Hepatocyte (in vitro differentiated cells): ENCODE measurements around the gene TMEM131. TPM values are rescaled to one million over a fixed set of nuclear protein-coding genes. Genes with fewer than 3 reads are reported as not detected.
"Not testable (repeated sequence)": the region's sequence is repeated elsewhere in the genome, so short reads cannot be mapped to it uniquely, and the experiment has no call there.

Experiments used
- DNase-seq: peaks from one replicate; pipeline ENCODE4 v3.0.0-alpha.2; 2016; ENCODE audit warnings: low spot score
- H2AFZ ChIP-seq: fragments of 200-600 bp; sonication (generic); 2 replicates; pipeline ENCODE4 v1.6.0; 2016; ENCODE audit warnings: antibody characterized with exemption, mild to moderate bottlenecking
- H3K27ac ChIP-seq: fragments of 200-600 bp; sonication (generic); 2 replicates; pipeline ENCODE4 v1.5.1; 2016; ENCODE audit warnings: mild to moderate bottlenecking
- H3K27me3 ChIP-seq: fragments of 200-600 bp; sonication (generic); 2 replicates; pipeline ENCODE4 v1.6.1; 2016
- H3K36me3 ChIP-seq: fragments of 200-600 bp; sonication (generic); replicated peaks from 2 replicates; pipeline ENCODE4 v1.5.1; 2016; ENCODE audit warnings: low read depth; ENCODE audit not compliant: insufficient read depth
- H3K4me1 ChIP-seq: fragments of 200-600 bp; sonication (generic); 2 replicates; pipeline ENCODE4 v1.5.1; 2016; ENCODE audit warnings: mild to moderate bottlenecking, moderate library complexity; ENCODE audit not compliant: insufficient read depth
- H3K4me2 ChIP-seq: fragments of 200-600 bp; sonication (generic); 2 replicates; pipeline ENCODE4 v1.6.0; 2016
- H3K4me3 ChIP-seq: fragments of 200-600 bp; sonication (generic); 2 replicates; pipeline ENCODE4 v1.5.1; 2016; ENCODE audit warnings: mild to moderate bottlenecking
- H3K79me2 ChIP-seq: fragments of 200-600 bp; sonication (generic); 2 replicates; pipeline ENCODE4 v1.6.0; 2017; ENCODE audit warnings: mild to moderate bottlenecking
- H3K9me2 ChIP-seq: fragments of 200-600 bp; sonication (generic); replicated peaks from 2 replicates; pipeline ENCODE4 v1.6.0; 2017; ENCODE audit warnings: mild to moderate bottlenecking; ENCODE audit not compliant: insufficient read depth
- H3K9me3 ChIP-seq: fragments of 200-600 bp; sonication (generic); 2 replicates; pipeline ENCODE4 v1.5.1; 2016; ENCODE audit warnings: low read depth, mild to moderate bottlenecking
- H4K20me1 ChIP-seq: fragments of 200-600 bp; sonication (generic); 2 replicates; pipeline ENCODE4 v1.6.0; 2016; ENCODE audit warnings: mild to moderate bottlenecking; ENCODE audit not compliant: insufficient read depth, poor library complexity, severe bottlenecking
- EZH2 ChIP-seq: fragments of 200-600 bp; sonication (generic); IDR thresholded peaks from 2 replicates; pipeline ENCODE4 v1.6.1; 2016; ENCODE audit warnings: antibody characterized with exemption, mild to moderate bottlenecking, borderline replicate concordance
- EZH2phosphoT487 ChIP-seq: fragments of 200-600 bp; sonication (generic); IDR thresholded peaks from one replicate; pipeline ENCODE4 v1.6.1; 2018; ENCODE audit warnings: antibody characterized with exemption, mild to moderate bottlenecking, low read depth, moderate library complexity; ENCODE audit not compliant: unreplicated experiment, severe bottlenecking
- WGBS: methylation state at CpG from one replicate; pipeline ENCODE4 v1.1.6; 2016; ENCODE audit warnings: low lambda C conversion rate; ENCODE audit errors: missing lambda C conversion rate; 5-methylcytosine and 5-hydroxymethylcytosine counted together
- polyA plus RNA-seq: library from polyadenylated mRNA; unstranded; fragments of >200 nt; fragmentation: Nextera tagmentation; extraction: Ambion mirVana; gene quantifications from 2 replicates; pipeline ENCODE4 v1.2.1, GENCODE V29; 2016
- total RNA-seq: library from RNA; depleted of rRNA; stranded (reverse); fragments of >200 nt; gene quantifications from 2 replicates; pipeline ENCODE4 v1.2.3, GENCODE V29; 2014
- TF ChIP-seq, protein P1 (sequence below): fragments of 200-600 bp; sonication (generic); IDR thresholded peaks from 2 replicates; pipeline ENCODE4 v1.5.1; 2016; ENCODE audit warnings: antibody characterized with exemption, mild to moderate bottlenecking; ENCODE audit not compliant: poor library complexity

The TMEM131 gene
- total and polyA plus RNA-seq, 2 experiments from 2014 or later: 17.5 to 42.1 TPM

DNA sequence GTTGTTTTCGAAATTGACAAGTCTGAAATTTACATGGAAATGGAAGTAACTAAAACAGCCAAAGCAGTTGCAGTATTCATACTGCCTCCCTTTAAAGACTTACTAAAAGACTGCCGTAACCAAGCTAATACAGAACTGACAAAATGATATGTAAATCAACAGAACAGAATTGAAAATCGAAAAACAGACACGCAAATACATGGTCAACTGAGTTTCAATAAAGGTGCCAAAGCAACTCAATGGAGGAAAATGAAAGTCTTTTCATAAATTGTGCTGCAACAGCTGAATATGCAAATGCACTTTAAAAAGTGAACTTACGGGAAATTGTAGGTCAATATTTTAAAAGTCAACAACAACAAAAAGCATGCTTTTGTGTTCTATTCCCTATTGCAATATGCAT, 34.2 kb downstream of the TMEM131 start:
- no peak for DNase-seq
- Histone ChIP-seq H3K9me2 (no peaks in the 10 kb centered on the region), H3K4me3 (no peak overlapping the region), H3K27ac (no peak overlapping the region), H3K9me3 (no peaks in the 10 kb centered on the region), H4K20me1 (peaks cover 28% of the 10 kb centered on the region), H3K79me2 (peaks cover 98% of the 10 kb centered on the region), H2AFZ (no peak overlapping the region), H3K4me1 (no peaks in the 10 kb centered on the region), H3K27me3 (no peaks in the 10 kb centered on the region), H3K4me2 (no peak overlapping the region), H3K36me3 (no peaks in the 10 kb centered on the region)
- TF ChIP-seq EZH2 (no peak), EZH2phosphoT487 (no peak)
- TF ChIP-seq, protein P1, sequence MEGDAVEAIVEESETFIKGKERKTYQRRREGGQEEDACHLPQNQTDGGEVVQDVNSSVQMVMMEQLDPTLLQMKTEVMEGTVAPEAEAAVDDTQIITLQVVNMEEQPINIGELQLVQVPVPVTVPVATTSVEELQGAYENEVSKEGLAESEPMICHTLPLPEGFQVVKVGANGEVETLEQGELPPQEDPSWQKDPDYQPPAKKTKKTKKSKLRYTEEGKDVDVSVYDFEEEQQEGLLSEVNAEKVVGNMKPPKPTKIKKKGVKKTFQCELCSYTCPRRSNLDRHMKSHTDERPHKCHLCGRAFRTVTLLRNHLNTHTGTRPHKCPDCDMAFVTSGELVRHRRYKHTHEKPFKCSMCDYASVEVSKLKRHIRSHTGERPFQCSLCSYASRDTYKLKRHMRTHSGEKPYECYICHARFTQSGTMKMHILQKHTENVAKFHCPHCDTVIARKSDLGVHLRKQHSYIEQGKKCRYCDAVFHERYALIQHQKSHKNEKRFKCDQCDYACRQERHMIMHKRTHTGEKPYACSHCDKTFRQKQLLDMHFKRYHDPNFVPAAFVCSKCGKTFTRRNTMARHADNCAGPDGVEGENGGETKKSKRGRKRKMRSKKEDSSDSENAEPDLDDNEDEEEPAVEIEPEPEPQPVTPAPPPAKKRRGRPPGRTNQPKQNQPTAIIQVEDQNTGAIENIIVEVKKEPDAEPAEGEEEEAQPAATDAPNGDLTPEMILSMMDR: no peak
- 90% methylated on average over 5 of the region's 5 CpGs for WGBS

DNA sequence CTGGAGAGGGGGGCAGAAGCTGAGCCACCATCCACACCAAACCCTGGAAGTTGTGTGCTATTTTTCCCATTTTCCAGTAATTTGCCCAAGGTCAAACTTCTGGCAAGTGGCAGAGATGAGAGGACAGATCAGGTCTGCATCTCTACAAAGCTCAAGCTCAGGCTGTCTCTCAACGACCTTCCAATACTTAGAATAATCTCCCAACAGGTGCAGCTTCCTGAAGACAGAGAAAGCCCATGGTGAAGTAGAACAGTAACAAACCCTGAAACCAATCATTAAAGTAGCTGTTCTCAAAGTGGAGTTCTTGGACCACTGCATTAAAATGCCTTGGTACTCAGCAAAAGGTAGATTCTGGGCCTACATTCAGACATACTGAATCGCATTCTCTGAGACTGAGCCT, 37.6 kb downstream of the TMEM131 start:
- Histone ChIP-seq H3K9me2 (no peaks in the 10 kb centered on the region), H2AFZ (no peak overlapping the region), H3K27me3 (no peaks in the 10 kb centered on the region), H3K27ac (no peak overlapping the region), H3K9me3 (no peaks in the 10 kb centered on the region), H3K79me2 (peaks cover 98% of the 10 kb centered on the region), H3K4me3 (no peak overlapping the region), H3K4me2 (no peak overlapping the region), H4K20me1 (peaks cover 18% of the 10 kb centered on the region), H3K36me3 (no peaks in the 10 kb centered on the region), H3K4me1 (no peaks in the 10 kb centered on the region)
- 76% methylated on average over 2 of the region's 2 CpGs for WGBS
- TF ChIP-seq, protein P1: no peak
- no peak for TF ChIP-seq EZH2phosphoT487
- no peak for DNase-seq

DNA sequence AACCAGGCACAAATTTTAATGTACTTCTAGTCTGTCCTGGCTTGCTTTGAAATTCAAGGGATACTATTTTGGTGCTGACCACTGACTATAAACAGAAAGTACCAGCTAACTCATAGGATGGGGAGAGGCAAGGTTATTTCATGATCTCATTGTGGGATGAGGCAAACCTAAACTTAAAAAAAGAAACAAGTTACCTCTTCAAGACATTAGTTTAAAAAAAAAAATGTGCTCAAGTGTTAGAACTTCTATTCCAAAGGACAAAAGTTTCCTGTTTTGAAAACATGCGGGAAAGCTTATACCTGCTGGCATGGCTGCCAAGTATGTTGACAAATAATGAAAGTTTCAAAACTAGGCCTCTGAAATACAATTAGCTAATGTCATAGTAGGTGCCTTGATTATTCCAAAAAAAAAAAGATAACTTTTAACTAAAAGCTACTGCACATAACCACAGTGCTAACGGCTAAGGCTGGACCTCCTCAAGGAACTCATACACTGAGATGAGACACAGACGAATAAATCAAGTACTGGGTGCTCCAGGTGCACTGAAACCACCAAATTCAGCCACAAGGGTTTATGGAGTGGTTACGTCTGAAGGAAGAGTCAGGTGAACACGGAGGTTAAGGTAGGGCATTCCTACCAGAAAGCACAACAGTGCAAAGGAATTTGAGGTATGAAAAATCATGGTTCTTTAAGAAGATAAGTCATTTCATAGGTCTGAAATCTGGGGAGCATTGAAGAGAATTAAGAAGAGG, 38.1 kb downstream of the TMEM131 start:
- no peaks in the 10 kb centered on the region for H3K36me3 ChIP-seq
- WGBS: 81% methylated on average over 5 of the region's 5 CpGs
- no peak overlapping the region for H3K4me2 ChIP-seq
- no peaks in the 10 kb centered on the region for H3K9me2 ChIP-seq
- H2AFZ ChIP-seq: no peak overlapping the region
- H3K27me3 ChIP-seq: no peaks in the 10 kb centered on the region
- TF ChIP-seq EZH2 (no peak), EZH2phosphoT487 (no peak)
- TF ChIP-seq, protein P1: no peak
- H3K27ac ChIP-seq: no peak overlapping the region
- H3K4me1 ChIP-seq: no peaks in the 10 kb centered on the region
- DNase-seq: no peak
- peaks cover 17% of the 10 kb centered on the region for H4K20me1 ChIP-seq
- no peak overlapping the region for H3K4me3 ChIP-seq
- H3K79me2 ChIP-seq: peaks cover 98% of the 10 kb centered on the region
- no peaks in the 10 kb centered on the region for H3K9me3 ChIP-seq

GRCh38 chr2:97956753-97957152, 39.0 kb downstream of the TMEM131 start:
- H3K36me3 ChIP-seq, H3K4me2 ChIP-seq, H3K9me3 ChIP-seq, DNase-seq, H2AFZ ChIP-seq, H3K27me3 ChIP-seq, H3K4me1 ChIP-seq, H3K9me2 ChIP-seq, H3K4me3 ChIP-seq, H3K27ac ChIP-seq: not testable (repeated sequence)
- Histone ChIP-seq H3K79me2 (peaks cover 98% of the 10 kb centered on the region), H4K20me1 (peaks cover 20% of the 10 kb centered on the region)
- 90% methylated on average over 13 of the region's 13 CpGs for WGBS
